HG03039 (cell line): ENCODE data around the gene KHK.
"Not testable (repeated sequence)": the region's sequence is repeated elsewhere in the genome, so short reads cannot be mapped to it uniquely, and the experiment has no call there.

Experiments used
- ATAC-seq: cut with Tn5 transposase; IDR thresholded peaks from one replicate; pipeline ENCODE4 v1.9.1; 2021; ENCODE audit warnings: mild to moderate bottlenecking, moderate library complexity; ENCODE audit not compliant: unreplicated experiment

Gene KHK

GRCh38 chr2:27095745-27096651, 9.4 kb downstream of the KHK start:
- ATAC-seq = no peak

GRCh38 chr2:27096748-27097297, 10.3 kb downstream of the KHK start:
- no peak for ATAC-seq

- no peak for ATAC-seq
Measured at GRCh38 chr2:27097341-27097740, 10.8 kb downstream of the KHK start.

GRCh38 chr2:27099334-27099955, 12.9 kb downstream of the KHK start:
- no peak for ATAC-seq

- no peak for ATAC-seq
Measured at GRCh38 chr2:27100036-27100435, 13.5 kb downstream of the KHK start.

- ATAC-seq = no peak
Measured at GRCh38 chr2:27102329-27102728, 15.8 kb downstream of the KHK start.

GRCh38 chr2:27105981-27106380, 19.4 kb downstream of the KHK start:
- ATAC-seq = no peak

- no peak for ATAC-seq
Measured at GRCh38 chr2:27108221-27108620, 21.6 kb downstream of the KHK start.

GRCh38 chr2:27109083-27109482, 22.5 kb downstream of the KHK start:
- ATAC-seq = no peak

- ATAC-seq = not testable (repeated sequence)
Measured at GRCh38 chr2:27110603-27111352, 24.2 kb downstream of the KHK start.

GRCh38 chr2:27111392-27112078, 25.0 kb downstream of the KHK start:
- not testable (repeated sequence) for ATAC-seq

GRCh38 chr2:27115519-27115918, 28.9 kb downstream of the KHK start:
- ATAC-seq = no peak

- ATAC-seq = no peak
Measured at GRCh38 chr2:27117995-27118524, 31.5 kb downstream of the KHK start.

- ATAC-seq = no peak
Measured at GRCh38 chr2:27118525-27119329, 32.2 kb downstream of the KHK start, which contains the start of gene CGREF1. Gene CGREF1 (minus strand): TSS chr2:27119128. CDS start chr2:27104366, 14,762 bp downstream.

GRCh38 chr2:27119330-27119670, 32.7 kb downstream of the KHK start:
- ATAC-seq = not testable (repeated sequence)

- ATAC-seq = no peak
Measured at GRCh38 chr2:27121906-27122305, 35.3 kb downstream of the KHK start.

GRCh38 chr2:27122791-27123190, 36.2 kb downstream of the KHK start:
- ATAC-seq = no peak

GRCh38 chr2:27123302-27124150, 37.0 kb downstream of the KHK start, which contains the start of gene ABHD1:
Gene ABHD1 (plus strand): TSS chr2:27123815. CDS start chr2:27123949, 134 bp downstream.
- ATAC-seq = no peak

GRCh38 chr2:27125104-27125503, 38.5 kb downstream of the KHK start:
- no peak for ATAC-seq
